HG03280 (cell line): ENCODE measurements around the gene DBH.

ENCODE experiments used
- ATAC-seq: cut with Tn5 transposase; IDR thresholded peaks from one replicate; pipeline ENCODE4 v1.9.1; 2021; ENCODE audit warnings: mild to moderate bottlenecking, moderate library complexity; ENCODE audit not compliant: unreplicated experiment

DBH gene

DNA sequence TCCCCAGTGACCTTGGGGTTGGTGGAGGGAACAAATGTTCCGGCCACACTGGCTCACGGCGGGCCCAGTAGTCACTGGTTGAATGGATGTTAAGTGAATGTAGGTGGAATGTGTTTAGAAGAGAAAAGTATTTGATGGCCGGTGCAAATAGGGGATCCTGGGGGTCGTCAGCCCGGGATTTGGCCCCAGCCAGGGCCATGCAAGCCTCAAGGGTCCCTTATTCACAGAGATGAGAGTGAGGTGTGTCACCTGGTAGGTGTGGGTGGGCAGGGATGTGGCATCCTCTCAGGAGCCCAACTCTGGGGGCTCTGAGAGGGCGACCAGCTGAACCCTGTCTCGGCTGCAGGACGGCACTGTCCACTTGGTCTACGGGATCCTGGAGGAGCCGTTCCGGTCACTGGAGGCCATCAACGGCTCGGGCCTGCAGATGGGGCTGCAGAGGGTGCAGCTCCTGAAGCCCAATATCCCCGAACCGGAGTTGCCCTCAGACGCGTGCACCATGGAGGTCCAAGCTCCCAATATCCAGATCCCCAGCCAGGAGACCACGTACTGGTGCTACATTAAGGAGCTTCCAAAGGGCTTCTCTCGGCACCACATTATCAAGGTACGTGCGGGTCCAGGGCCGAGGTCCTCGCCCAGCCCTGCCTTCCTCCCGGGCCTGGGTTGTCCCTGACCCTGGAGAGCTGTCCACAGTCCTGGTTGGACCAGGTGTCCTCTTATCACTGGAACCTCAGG is 5.9 kb downstream of the DBH start:
- no peak for ATAC-seq

DNA sequence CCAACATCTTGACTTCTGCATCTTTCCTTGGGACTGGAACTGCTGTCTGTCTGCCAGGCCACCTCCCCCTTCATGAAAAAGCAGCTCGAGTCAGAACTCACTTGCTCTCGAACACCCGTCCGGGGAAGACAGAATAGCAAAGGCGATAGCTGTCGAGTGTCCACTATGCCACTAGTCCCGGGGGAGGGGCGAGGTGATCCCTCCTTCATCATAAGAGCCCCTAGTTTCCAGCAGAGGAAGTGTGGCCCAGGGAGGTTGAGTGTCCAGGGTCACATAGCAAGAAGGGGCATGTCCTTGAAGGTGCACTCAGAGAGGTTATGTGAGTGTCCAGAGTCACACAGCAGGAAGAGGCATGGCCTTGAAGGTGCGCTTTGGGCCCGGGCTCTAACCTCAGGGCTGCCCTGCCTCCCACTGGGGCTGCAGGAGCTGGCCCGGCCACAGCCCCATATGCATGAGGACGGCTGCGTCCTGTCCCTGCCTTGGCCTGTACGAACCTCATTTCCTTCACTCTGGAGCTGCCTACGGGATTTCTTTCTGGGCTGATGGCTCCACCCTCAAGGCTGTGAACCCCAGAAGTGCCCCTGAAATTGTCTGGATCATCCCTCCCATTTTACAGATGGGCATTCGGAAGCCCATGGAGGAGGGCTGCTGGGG is 6.7 kb downstream of the DBH start:
- ATAC-seq, result no peak

- ATAC-seq, result no peak
These were observed 7.2 kb downstream of the DBH start for GRCh38 chr9:133643362-133643755.

DNA sequence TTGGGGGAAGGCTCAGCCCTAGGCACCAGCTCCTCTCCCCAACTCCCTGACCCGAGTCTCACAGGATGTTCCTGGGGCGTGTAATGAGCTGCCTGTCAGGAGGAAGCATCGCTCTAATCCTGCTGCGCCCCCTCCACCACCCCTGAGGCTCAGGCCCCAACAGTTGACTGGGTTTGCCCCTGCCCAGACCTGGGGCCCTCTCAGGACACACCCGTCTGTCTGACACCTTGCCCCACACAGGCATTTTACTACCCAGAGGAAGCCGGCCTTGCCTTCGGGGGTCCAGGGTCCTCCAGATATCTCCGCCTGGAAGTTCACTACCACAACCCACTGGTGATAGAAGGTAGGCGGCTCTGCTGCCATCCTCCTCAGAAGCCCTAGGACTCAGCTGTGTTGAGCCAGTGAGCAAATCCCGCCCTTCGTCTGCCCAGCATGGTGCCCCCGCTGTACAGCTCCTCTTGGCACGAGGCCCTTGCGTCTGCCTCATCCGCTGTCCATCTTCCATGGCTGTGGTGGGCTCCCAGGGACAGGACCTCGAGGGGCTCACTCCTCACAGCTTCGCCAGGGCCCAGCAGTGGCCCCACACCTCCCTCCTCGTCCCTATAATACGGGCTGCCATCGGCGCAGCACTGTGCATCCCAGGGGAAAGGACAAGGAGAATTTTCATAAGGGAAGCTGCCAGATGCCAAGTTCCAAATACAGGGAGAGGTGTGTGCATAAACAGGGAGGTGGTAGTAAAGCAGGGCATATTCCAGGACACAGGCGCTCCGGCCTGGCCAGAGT is 8.0 kb downstream of the DBH start:
- no peak for ATAC-seq

DNA sequence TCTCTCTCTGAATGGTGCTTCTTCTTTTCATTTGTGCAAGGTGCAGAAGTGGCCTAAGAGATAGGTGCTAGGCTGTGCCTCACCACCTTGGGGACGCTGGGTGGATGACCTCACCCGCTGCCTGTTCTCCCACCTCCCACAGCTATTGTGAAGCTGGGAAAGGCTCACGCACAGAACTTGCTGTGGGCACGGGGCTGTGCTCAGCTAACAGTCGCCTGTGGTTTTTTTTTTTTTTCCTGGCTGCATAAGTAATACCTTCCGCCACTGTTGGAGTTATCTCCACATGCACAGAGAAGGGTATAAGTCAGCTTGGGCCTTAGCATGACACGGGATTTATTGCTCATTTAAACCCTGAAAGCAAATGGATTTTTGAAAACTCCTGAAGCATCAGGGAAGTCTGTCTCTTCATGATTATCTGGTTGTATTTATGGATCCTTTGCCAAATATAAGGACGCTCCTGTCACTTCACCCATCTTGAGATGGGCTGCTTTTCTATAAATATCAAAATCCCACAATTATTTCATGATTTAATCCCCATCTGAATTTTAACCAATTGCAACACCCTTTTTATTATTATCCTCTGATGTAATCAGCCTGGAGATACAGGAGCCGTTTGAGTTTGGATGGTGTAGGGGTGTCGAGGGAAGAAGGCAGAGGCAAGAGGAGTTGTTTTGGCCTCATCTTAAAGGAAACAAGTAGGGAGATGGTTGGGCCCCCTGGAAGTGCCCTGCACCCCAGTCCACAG is 9.0 kb downstream of the DBH start:
- no peak for ATAC-seq

- ATAC-seq, result no peak
These were observed 11.0 kb downstream of the DBH start for GRCh38 chr9:133647148-133647547.

DNA sequence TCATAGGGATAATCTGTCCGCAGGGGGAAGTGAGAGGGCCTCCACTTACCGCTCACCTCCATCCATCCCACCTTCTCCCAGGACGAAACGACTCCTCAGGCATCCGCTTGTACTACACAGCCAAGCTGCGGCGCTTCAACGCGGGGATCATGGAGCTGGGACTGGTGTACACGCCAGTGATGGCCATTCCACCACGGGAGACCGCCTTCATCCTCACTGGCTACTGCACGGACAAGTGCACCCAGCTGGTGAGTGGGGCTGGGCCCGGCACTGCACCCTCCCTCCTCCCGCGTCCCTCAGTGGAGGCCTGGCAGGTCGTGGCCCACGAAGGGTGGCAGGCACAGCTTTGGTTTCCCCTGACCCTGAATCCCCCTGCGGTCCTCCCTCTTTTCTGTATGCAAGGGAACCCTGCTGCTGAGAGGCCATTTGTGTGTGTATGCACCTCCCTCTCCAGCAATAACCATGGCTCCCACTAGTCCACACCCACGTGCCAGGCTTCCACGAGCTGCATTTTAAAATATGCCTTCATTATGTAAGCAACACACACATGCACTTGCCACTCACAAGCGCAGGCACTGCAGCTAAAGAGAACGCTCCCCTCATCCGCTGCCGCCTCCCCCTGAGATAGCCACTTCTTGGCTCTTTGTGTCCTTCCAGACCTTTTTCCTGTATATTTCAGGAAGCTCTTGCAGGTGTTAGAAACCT is 11.8 kb downstream of the DBH start:
- no peak for ATAC-seq

DNA sequence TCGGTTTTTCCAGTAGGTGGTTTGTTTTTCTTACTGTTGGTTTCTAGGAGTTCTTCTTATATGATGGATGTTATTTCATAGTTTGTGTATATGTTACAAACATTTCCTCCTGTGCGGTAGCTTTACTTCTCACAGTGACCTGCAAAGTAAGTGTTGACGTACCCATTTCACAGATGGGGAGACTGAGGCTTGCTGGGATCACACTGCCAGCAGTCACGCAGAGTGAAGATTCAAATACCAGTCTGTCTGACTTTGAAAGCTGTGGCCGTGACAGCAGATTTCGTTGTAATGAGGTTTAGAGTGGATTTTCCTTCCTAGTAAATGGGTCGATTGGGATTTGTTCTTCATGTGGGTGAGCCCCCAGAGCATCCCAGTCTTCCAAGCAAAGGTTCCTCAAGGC is 13.0 kb downstream of the DBH start:
- ATAC-seq, result no peak

DNA sequence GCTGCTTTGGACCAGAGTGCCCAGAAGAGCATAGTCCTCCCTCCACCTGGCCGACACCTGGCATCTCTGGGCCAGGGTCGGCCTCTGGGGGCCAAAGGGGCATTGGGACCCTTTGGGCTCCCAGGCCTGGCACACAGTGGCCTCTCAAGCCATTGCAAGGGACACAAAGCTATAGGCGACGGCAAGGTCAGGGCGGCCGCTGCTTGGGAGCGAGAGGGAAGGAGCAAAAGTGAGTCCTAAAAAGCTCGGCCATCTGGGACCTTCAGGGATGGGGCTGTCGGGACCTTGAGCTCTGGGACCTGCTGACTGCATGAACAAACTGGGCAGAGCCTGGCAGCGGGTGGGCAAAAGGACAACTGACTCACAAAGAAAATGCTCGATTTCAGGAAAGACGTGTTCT is 13.9 kb downstream of the DBH start:
- ATAC-seq, result no peak

DNA sequence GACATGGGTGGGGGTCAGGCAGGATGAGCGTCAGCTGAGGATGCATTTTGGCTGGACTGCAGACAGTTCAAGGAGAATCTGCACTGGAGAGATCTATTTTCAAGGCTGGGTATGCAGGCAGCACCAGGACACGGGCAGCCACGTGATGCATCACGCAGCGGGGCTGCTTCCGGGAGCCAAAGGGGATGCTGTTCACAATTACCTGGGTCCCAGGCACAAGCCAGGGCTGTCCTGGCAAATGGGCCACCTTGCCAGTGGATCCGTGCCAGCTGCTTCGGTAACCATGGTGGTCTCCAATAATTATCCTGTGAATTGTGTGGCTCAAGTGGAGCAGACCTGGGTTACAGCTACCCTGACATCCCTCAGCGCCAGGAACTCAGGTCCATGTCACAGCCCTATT is 17.5 kb downstream of the DBH start:
- no peak for ATAC-seq

- ATAC-seq, result no peak
These were observed 18.8 kb downstream of the DBH start for GRCh38 chr9:133654736-133655657.

- ATAC-seq, result no peak
These were observed 19.5 kb downstream of the DBH start for GRCh38 chr9:133655701-133656100.

GRCh38 chr9:133656211-133657119 is 20.3 kb downstream of the DBH start:
- ATAC-seq, result no peak

DNA sequence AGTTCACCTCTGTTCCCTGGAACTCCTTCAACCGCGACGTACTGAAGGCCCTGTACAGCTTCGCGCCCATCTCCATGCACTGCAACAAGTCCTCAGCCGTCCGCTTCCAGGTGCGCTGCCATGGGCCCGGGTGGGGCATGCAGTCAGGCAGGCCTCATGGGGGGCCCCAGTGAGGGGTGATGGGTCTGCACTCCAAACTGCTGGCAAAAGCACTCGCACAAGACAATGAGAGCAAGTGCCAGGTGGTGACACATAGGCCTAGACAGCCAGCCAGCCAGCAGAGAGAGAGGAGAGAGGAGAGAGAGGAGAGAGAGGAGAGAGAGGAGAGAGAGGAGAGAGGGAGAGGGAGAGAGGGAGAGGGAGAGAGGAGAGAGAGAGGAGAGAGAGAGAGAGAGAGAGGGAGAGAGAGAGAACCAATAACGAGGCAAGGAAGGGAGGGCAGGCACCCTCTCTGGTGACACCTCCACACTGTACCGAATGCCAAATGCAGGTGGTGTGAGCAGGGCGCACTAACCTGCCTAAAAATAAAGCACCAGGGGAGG is 21.0 kb downstream of the DBH start:
- ATAC-seq, result no peak

DNA sequence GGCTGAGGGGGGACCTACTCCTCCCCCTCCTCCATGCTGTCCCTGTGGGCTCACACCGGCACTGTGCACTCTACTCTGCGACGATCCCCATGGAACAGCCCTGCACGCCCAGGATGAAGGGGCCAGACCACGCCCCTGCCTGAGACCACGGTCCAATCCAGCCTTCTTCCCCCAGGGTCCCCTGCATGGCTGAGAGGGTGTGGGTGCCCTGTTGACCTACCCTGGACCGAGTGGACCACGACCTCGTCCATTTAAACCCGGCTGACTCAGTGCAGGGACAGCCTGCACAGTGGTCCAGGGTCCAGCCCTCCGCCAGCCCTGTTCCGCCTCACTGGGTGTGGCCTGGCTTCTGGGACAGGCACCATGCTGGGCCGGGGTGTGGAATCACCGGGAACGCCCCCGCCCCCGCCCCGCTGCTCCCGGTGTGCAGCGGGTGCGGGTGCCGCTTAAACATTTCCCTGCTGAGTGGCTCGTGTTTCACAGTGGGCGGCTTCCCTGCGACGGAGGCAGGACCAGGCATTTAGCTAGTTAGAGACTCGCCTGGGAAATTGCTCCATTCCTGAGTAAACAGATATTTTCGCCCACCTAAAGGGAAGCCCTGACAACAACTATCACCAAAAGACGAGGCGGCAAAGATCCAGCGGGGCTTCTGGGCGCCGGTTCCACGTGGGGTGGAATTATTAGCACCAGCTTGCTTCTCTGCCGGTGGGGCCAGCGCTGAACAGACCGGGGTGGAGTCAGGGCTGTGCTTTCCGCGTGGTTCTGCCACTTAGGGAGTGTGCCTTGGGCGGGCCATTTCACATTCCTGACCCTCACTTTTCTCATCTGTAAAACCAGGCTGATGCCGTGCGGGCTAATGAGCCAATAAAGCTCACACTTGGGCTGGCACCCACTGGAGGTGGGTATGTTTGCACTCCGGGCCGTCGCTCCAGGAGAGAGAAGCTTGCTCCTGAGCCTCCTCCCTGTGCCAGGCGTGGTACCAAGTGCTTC is 22.6 kb downstream of the DBH start:
- ATAC-seq, result no peak

GRCh38 chr9:133659516-133659915 is 23.4 kb downstream of the DBH start:
- ATAC-seq, result no peak
